CD4-positive, CD25-positive, alpha-beta regulatory T cell (primary cell): ENCODE measurements around the gene LILRB4. TPM values are rescaled to one million over a fixed set of nuclear protein-coding genes. Genes with fewer than 3 reads are reported as not detected.

Source experiments
- ATAC-seq, 2 donors: fragments of 150-1000 bp; cut with Tn5 transposase; one replicate each; pipeline ENCODE4 v1.10.0; 2021; ENCODE audit warnings: low read depth in 2 of 2, moderate number of reproducible peaks in 2 of 2, moderate library complexity in 1 of 2
- DNase-seq, 3 donors: peaks; one replicate each; pipeline versions ENCODE4 v3.0.0 to v3.0.0-alpha.2; 2012 to 2022; ENCODE audit warnings: mixed read lengths in 1 of 3
- H3K27ac ChIP-seq: one replicate; pipeline ENCODE4 v1.7.0; 2013; ENCODE audit warnings: mild to moderate bottlenecking, low read length; ENCODE audit not compliant: insufficient read depth, poor library complexity, severe bottlenecking
- H3K27me3 ChIP-seq: one replicate; pipeline ENCODE4 v1.7.0; 2013; ENCODE audit warnings: low read length; ENCODE audit not compliant: control insufficient read depth, insufficient read depth
- H3K36me3 ChIP-seq: one replicate; pipeline ENCODE4 v1.7.0; 2013; ENCODE audit warnings: mild to moderate bottlenecking, low read length, moderate library complexity; ENCODE audit not compliant: control insufficient read depth, insufficient read depth
- H3K4me1 ChIP-seq: 2 replicates; pipeline ENCODE4 v1.7.0; 2013; ENCODE audit warnings: mild to moderate bottlenecking, low read length; ENCODE audit not compliant: insufficient read depth, control insufficient read depth, poor library complexity, severe bottlenecking
- H3K4me3 ChIP-seq: one replicate; pipeline ENCODE4 v1.7.0; 2013; ENCODE audit warnings: low read depth, mild to moderate bottlenecking, low read length, moderate library complexity
- H3K9me3 ChIP-seq, 2 experiments: 1 replicate in 1 of 2; 2 replicates in 1 of 2; pipeline ENCODE4 v1.7.0; 2013; ENCODE audit warnings: low read length in 2 of 2, mild to moderate bottlenecking in 1 of 2, moderate library complexity in 1 of 2; ENCODE audit not compliant: control insufficient read depth in 2 of 2
- H3K27ac Mint-ChIP-seq, 3 donors: one replicate each; pipeline ENCODE4 v1.8.0; 2020 to 2022; ENCODE audit warnings: mild to moderate bottlenecking in 3 of 3, mixed read lengths in 3 of 3, moderate library complexity in 2 of 3
- H3K27me3 Mint-ChIP-seq: one replicate; pipeline ENCODE4 v1.8.0; 2022; ENCODE audit warnings: mild to moderate bottlenecking, mixed read lengths
- H3K36me3 Mint-ChIP-seq: one replicate; pipeline ENCODE4 v1.8.0; 2020; ENCODE audit warnings: mixed read lengths
- H3K4me1 Mint-ChIP-seq, 4 donors: one replicate each; pipeline ENCODE4 v1.8.0; 2020 to 2022; ENCODE audit warnings: mixed read lengths in 4 of 4, mild to moderate bottlenecking in 1 of 4
- H3K4me3 Mint-ChIP-seq, 4 donors: one replicate each; pipeline ENCODE4 v1.8.0; 2020 to 2022; ENCODE audit warnings: mild to moderate bottlenecking in 4 of 4, mixed read lengths in 4 of 4, moderate library complexity in 3 of 4
- H3K9me3 Mint-ChIP-seq, 7 donors: one replicate each; pipeline ENCODE4 v1.8.0; 2020 to 2022; ENCODE audit warnings: mixed read lengths in 7 of 7, mild to moderate bottlenecking in 3 of 7, moderate library complexity in 2 of 7
- polyA plus RNA-seq, 4 donors: library from polyadenylated mRNA; unstranded; fragments of 300-500 nt; fragmentation: Illumina TruSeq; gene quantifications; one replicate each; pipeline ENCODE4 v1.2.3, GENCODE V29; 2021
- total RNA-seq: library from RNA; stranded (reverse); gene quantifications from one replicate; pipeline ENCODE4 v1.2.3, GENCODE V29; 2022

The LILRB4 gene
- total and polyA plus RNA-seq, 5 donors from 2014 or later = not detected

DNA sequence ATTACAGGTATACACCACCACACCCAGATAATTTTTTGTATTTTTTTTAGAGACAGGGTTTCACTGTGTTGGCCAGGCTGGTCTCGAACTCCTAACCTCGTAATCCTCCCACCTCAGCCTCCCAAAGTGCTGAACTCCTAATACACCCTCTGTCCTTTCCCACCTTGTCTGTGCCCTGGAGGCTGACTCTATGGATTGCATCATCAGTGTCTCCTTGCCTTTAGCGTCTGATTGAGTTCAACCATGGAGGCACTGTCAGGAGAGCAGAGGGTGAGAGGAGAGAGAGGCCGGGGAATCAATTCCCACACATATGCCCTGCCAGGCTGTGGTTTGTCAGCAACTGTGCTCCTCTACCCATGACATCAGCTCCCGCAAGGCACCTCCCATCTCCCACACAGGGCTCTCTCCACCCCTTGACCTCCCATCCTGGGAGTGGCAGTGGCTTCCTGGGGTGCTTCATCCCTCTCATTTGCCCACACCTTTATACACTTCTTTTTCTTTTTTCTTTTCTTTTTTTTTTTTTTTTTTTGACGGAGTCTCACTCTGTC lies 12.6 kb upstream of the LILRB4 start:
- no peaks in the 10 kb centered on the region for H3K9me3 ChIP-seq
- no peak overlapping the region for H3K27ac Mint-ChIP-seq
- no peaks in the 10 kb centered on the region for H3K36me3 Mint-ChIP-seq
- H3K9me3 Mint-ChIP-seq = peaks cover 0 to 2% (median 0%) of the 10 kb centered on the region in 7 donors
- H3K36me3 ChIP-seq = no peaks in the 10 kb centered on the region
- DNase-seq = no peak
- no peaks in the 10 kb centered on the region for H3K27me3 ChIP-seq
- H3K4me3 ChIP-seq = no peak overlapping the region
- no peaks in the 10 kb centered on the region for H3K4me1 Mint-ChIP-seq
- peaks cover 8% of the 10 kb centered on the region for H3K27me3 Mint-ChIP-seq
- ATAC-seq = no peak
- H3K4me1 ChIP-seq = no peaks in the 10 kb centered on the region
- H3K4me3 Mint-ChIP-seq = no peak overlapping the region
- no peak overlapping the region for H3K27ac ChIP-seq

- H3K36me3 Mint-ChIP-seq = no peaks in the 10 kb centered on the region
- H3K4me3 ChIP-seq = no peak overlapping the region
- no peak for ATAC-seq
- no peaks in the 10 kb centered on the region for H3K36me3 ChIP-seq
- H3K9me3 ChIP-seq = no peaks in the 10 kb centered on the region
- H3K27me3 ChIP-seq = no peaks in the 10 kb centered on the region
- peaks cover 0 to 2% (median 0%) of the 10 kb centered on the region in 7 donors for H3K9me3 Mint-ChIP-seq
- DNase-seq = peak in 2 of 3 donors; percentile 2 to 35
- no peak overlapping the region for H3K4me3 Mint-ChIP-seq
- no peaks in the 10 kb centered on the region for H3K4me1 Mint-ChIP-seq
- H3K27ac ChIP-seq = no peak overlapping the region
- H3K27ac Mint-ChIP-seq = no peak overlapping the region
- no peaks in the 10 kb centered on the region for H3K4me1 ChIP-seq
- peaks cover 4% of the 10 kb centered on the region for H3K27me3 Mint-ChIP-seq
Observed at GRCh38 chr19:54653181-54653809, 9.5 kb upstream of the LILRB4 start.

- no peak for DNase-seq
- Mint-ChIP-seq H3K9me3 (peaks cover 0 to 1% (median 0%) of the 10 kb centered on the region in 7 donors), H3K4me3 (no peak overlapping the region), H3K36me3 (no peaks in the 10 kb centered on the region), H3K27me3 (peaks cover 4% of the 10 kb centered on the region), H3K27ac (no peak overlapping the region), H3K4me1 (no peaks in the 10 kb centered on the region)
- Histone ChIP-seq H3K9me3 (no peaks in the 10 kb centered on the region), H3K4me1 (no peaks in the 10 kb centered on the region), H3K4me3 (no peak overlapping the region), H3K36me3 (no peaks in the 10 kb centered on the region), H3K27me3 (no peaks in the 10 kb centered on the region), H3K27ac (no peak overlapping the region)
- no peak for ATAC-seq
Observed at GRCh38 chr19:54654447-54655321, 8.1 kb upstream of the LILRB4 start.

- no peaks in the 10 kb centered on the region for H3K27me3 ChIP-seq
- DNase-seq (no peak), ATAC-seq (no peak)
- no peaks in the 10 kb centered on the region for H3K36me3 Mint-ChIP-seq
- H3K9me3 ChIP-seq = no peaks in the 10 kb centered on the region
- no peak overlapping the region for H3K27ac ChIP-seq
- no peak overlapping the region for H3K4me3 ChIP-seq
- H3K36me3 ChIP-seq = no peaks in the 10 kb centered on the region
- no peak overlapping the region for H3K4me3 Mint-ChIP-seq
- H3K27ac Mint-ChIP-seq = no peak overlapping the region
- H3K27me3 Mint-ChIP-seq = no peaks in the 10 kb centered on the region
- no peaks in the 10 kb centered on the region for H3K4me1 ChIP-seq
- peaks cover 0 to 1% (median 0%) of the 10 kb centered on the region in 7 donors for H3K9me3 Mint-ChIP-seq
- H3K4me1 Mint-ChIP-seq = no peaks in the 10 kb centered on the region
Observed at GRCh38 chr19:54659300-54659699, 3.5 kb upstream of the LILRB4 start.

DNA sequence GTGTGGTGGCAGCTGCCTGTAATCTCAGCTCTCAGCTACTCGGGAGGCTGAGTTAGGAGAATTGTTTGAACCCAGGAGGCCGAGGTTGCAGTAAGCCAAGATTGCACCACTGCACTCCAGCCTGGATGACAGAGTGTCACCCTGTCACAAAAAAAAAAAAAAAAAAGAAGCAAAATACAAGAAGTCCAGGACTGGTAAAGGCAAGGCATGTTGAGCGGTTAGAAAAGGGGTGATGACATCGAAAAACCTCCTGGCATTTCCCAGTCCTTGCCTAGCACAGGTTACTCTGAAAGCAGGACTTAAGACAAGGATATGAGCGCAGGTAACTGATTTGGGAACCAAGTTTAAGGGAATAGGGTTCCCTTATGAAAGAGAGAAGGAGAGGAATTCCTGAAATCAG lies 2.5 kb upstream of the LILRB4 start:
- Mint-ChIP-seq H3K4me3 (no peak overlapping the region), H3K9me3 (peaks cover 0 to 1% (median 0%) of the 10 kb centered on the region in 7 donors), H3K27ac (no peak overlapping the region), H3K27me3 (no peaks in the 10 kb centered on the region), H3K36me3 (no peaks in the 10 kb centered on the region), H3K4me1 (no peaks in the 10 kb centered on the region)
- Histone ChIP-seq H3K27ac (no peak overlapping the region), H3K4me1 (no peaks in the 10 kb centered on the region), H3K36me3 (no peaks in the 10 kb centered on the region), H3K4me3 (no peak overlapping the region), H3K9me3 (no peaks in the 10 kb centered on the region), H3K27me3 (no peaks in the 10 kb centered on the region)
- ATAC-seq (no peak), DNase-seq (no peak)

DNA sequence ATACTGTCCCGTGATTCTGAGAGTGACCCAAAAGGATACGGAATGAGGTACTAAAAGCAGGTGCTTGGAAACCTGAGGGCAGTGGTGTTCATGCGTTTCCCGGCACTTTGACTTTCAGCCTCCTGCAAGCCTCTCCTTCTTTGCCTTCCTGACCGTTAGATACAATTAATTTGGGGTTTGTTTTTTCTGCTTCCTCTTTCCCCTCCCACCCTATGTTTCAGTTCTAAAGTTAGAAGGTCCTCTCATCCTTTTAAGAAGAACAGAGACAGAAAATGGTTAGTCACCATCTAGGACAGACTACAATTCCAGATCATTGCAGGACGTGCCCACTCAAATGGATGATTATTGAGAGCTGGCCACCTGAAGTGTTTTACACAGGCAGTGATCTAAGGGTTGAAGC lies 1.8 kb upstream of the LILRB4 start:
- no peak overlapping the region for H3K27ac ChIP-seq
- no peak overlapping the region for H3K4me3 Mint-ChIP-seq

GRCh38 chr19:54661846-54662481 lies 821 bp upstream of the LILRB4 start:
- no peak overlapping the region for H3K4me3 ChIP-seq
- DNase-seq = no peak
- H3K9me3 ChIP-seq = no peaks in the 10 kb centered on the region
- H3K4me1 ChIP-seq = no peaks in the 10 kb centered on the region
- Mint-ChIP-seq H3K27ac (no peak overlapping the region), H3K4me1 (no peaks in the 10 kb centered on the region), H3K27me3 (no peaks in the 10 kb centered on the region), H3K36me3 (no peaks in the 10 kb centered on the region), H3K4me3 (no peak overlapping the region), H3K9me3 (peaks cover 0 to 6% (median 0%) of the 10 kb centered on the region in 7 donors)
- no peaks in the 10 kb centered on the region for H3K27me3 ChIP-seq
- H3K36me3 ChIP-seq = no peaks in the 10 kb centered on the region
- H3K27ac ChIP-seq = no peak overlapping the region
- ATAC-seq = no peak

More for the DNA sequence above, 1.8 kb upstream of the LILRB4 start:
- H3K36me3 Mint-ChIP-seq = no peaks in the 10 kb centered on the region
- no peaks in the 10 kb centered on the region for H3K9me3 ChIP-seq
- H3K27me3 Mint-ChIP-seq = no peaks in the 10 kb centered on the region
- DNase-seq (no peak), ATAC-seq (no peak)
- H3K4me3 ChIP-seq = no peak overlapping the region
- no peaks in the 10 kb centered on the region for H3K4me1 Mint-ChIP-seq
- no peaks in the 10 kb centered on the region for H3K36me3 ChIP-seq
- no peaks in the 10 kb centered on the region for H3K4me1 ChIP-seq
- H3K27me3 ChIP-seq = no peaks in the 10 kb centered on the region
- no peak overlapping the region for H3K27ac Mint-ChIP-seq
- peaks cover 0 to 1% (median 0%) of the 10 kb centered on the region in 7 donors for H3K9me3 Mint-ChIP-seq
